ENCODE measurements around the gene ARFGEF3.

DNA sequence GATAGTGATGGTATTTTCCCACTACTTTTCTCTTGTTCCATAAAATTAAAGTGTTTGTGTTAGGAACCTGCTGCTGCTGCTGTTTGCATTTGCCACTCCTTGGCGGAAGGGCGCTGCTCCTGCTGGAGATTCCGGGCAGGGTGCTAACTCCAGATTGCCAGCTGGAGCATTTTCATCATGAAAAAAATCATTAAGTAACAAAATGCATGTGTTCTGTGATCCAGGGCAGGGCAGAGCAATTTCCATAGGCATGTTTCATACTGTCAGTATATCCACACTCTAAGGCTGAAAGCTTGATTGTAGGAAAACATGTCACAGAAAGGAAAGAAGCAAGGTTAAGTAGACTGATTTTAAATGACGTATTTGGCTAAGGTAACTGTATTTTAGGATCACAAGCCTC is 32.5 kb downstream of the ARFGEF3 start:
- TF ChIP-seq, protein P1, sequence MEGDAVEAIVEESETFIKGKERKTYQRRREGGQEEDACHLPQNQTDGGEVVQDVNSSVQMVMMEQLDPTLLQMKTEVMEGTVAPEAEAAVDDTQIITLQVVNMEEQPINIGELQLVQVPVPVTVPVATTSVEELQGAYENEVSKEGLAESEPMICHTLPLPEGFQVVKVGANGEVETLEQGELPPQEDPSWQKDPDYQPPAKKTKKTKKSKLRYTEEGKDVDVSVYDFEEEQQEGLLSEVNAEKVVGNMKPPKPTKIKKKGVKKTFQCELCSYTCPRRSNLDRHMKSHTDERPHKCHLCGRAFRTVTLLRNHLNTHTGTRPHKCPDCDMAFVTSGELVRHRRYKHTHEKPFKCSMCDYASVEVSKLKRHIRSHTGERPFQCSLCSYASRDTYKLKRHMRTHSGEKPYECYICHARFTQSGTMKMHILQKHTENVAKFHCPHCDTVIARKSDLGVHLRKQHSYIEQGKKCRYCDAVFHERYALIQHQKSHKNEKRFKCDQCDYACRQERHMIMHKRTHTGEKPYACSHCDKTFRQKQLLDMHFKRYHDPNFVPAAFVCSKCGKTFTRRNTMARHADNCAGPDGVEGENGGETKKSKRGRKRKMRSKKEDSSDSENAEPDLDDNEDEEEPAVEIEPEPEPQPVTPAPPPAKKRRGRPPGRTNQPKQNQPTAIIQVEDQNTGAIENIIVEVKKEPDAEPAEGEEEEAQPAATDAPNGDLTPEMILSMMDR (IDR thresholded peaks at IDR 0.05; ENCODE audit: low read depth, low read length, missing input control), result no peak
- no peak for TF ChIP-seq TAF1 (conservative IDR thresholded peaks at IDR 0.05)
- TF ChIP-seq, protein P2, sequence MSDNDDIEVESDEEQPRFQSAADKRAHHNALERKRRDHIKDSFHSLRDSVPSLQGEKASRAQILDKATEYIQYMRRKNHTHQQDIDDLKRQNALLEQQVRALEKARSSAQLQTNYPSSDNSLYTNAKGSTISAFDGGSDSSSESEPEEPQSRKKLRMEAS (IDR thresholded peaks at IDR 0.05), result no peak
- no peak for TF ChIP-seq EGR1 (IDR thresholded peaks at IDR 0.05; ENCODE audit: low read depth in 2 of 2)
- TF ChIP-seq RAD21 (IDR thresholded peaks at IDR 0.05), result no peak
- TF ChIP-seq, protein P3, sequence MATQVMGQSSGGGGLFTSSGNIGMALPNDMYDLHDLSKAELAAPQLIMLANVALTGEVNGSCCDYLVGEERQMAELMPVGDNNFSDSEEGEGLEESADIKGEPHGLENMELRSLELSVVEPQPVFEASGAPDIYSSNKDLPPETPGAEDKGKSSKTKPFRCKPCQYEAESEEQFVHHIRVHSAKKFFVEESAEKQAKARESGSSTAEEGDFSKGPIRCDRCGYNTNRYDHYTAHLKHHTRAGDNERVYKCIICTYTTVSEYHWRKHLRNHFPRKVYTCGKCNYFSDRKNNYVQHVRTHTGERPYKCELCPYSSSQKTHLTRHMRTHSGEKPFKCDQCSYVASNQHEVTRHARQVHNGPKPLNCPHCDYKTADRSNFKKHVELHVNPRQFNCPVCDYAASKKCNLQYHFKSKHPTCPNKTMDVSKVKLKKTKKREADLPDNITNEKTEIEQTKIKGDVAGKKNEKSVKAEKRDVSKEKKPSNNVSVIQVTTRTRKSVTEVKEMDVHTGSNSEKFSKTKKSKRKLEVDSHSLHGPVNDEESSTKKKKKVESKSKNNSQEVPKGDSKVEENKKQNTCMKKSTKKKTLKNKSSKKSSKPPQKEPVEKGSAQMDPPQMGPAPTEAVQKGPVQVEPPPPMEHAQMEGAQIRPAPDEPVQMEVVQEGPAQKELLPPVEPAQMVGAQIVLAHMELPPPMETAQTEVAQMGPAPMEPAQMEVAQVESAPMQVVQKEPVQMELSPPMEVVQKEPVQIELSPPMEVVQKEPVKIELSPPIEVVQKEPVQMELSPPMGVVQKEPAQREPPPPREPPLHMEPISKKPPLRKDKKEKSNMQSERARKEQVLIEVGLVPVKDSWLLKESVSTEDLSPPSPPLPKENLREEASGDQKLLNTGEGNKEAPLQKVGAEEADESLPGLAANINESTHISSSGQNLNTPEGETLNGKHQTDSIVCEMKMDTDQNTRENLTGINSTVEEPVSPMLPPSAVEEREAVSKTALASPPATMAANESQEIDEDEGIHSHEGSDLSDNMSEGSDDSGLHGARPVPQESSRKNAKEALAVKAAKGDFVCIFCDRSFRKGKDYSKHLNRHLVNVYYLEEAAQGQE (IDR thresholded peaks at IDR 0.05), result no peak
